NCI-H128 (cell line): ENCODE results near the gene TRIM60.
"Not testable (repeated sequence)": the region's sequence is repeated elsewhere in the genome, so short reads cannot be mapped to it uniquely, and the experiment has no call there.

ENCODE experiments used
- DNase-seq: peaks from one replicate; lab custom pipeline; 2025; ENCODE audit not compliant: unreplicated experiment; lab: John Stamatoyannopoulos, UW

The TRIM60 gene

GRCh38 chr4:165052627-165053026, 20.8 kb downstream of the TRIM60 start:
- DNase-seq: no peak

GRCh38 chr4:165053645-165054044, 21.8 kb downstream of the TRIM60 start, which contains the start of gene TRIM75:
Gene TRIM75, plus strand, starts transcription at chr4:165053866. Its CDS starts 5,282 bp downstream, at chr4:165059148.
- DNase-seq: no peak

- no peak for DNase-seq
Measured at GRCh38 chr4:165055601-165056000, 23.8 kb downstream of the TRIM60 start.

- DNase-seq: no peak
Measured at GRCh38 chr4:165058666-165059065, 26.9 kb downstream of the TRIM60 start.

- no peak for DNase-seq
Measured at GRCh38 chr4:165059386-165059785, 27.6 kb downstream of the TRIM60 start.

GRCh38 chr4:165060938-165061337, 29.1 kb downstream of the TRIM60 start:
- DNase-seq: no peak

GRCh38 chr4:165070560-165070959, 38.8 kb downstream of the TRIM60 start:
- DNase-seq: no peak

GRCh38 chr4:165073346-165073745, 41.5 kb downstream of the TRIM60 start:
- not testable (repeated sequence) for DNase-seq

GRCh38 chr4:165077034-165077578, 45.3 kb downstream of the TRIM60 start:
- DNase-seq: no peak

GRCh38 chr4:165079476-165079875, 47.7 kb downstream of the TRIM60 start:
- DNase-seq: no peak

- not testable (repeated sequence) for DNase-seq
Measured at GRCh38 chr4:165084787-165085186, 53.0 kb downstream of the TRIM60 start.

- no peak for DNase-seq
Measured at GRCh38 chr4:165085946-165086345, 54.1 kb downstream of the TRIM60 start.

- no peak for DNase-seq
Measured at GRCh38 chr4:165088366-165088765, 56.6 kb downstream of the TRIM60 start.
